Ovary (tissue), 3 donors: Measurements from ENCODE around the gene SPAG6.

ENCODE experiments used
- POLR2A ChIP-seq: fragments of 450-650 bp; IDR thresholded peaks from one replicate; pipeline ENCODE4 v1.6.1; 2017; ENCODE audit warnings: antibody characterized with exemption, mild to moderate bottlenecking, moderate library complexity
- TF ChIP-seq, protein P1 (sequence below), 3 donors: fragments of 450-650 bp in 2 of 3; fragments of 200-600 bp in 1 of 3; IDR thresholded peaks; one replicate each; pipeline versions ENCODE4 v1.5.1 to v1.8.0; 2016 to 2022; ENCODE audit warnings: antibody characterized with exemption in 3 of 3, mild to moderate bottlenecking in 1 of 3
- donor health status: DM: no; HTN: no; CAD: no.

GRCh38 chr10:22429146-22429545, 83.8 kb downstream of the SPAG6 start:
- TF ChIP-seq, protein P1, sequence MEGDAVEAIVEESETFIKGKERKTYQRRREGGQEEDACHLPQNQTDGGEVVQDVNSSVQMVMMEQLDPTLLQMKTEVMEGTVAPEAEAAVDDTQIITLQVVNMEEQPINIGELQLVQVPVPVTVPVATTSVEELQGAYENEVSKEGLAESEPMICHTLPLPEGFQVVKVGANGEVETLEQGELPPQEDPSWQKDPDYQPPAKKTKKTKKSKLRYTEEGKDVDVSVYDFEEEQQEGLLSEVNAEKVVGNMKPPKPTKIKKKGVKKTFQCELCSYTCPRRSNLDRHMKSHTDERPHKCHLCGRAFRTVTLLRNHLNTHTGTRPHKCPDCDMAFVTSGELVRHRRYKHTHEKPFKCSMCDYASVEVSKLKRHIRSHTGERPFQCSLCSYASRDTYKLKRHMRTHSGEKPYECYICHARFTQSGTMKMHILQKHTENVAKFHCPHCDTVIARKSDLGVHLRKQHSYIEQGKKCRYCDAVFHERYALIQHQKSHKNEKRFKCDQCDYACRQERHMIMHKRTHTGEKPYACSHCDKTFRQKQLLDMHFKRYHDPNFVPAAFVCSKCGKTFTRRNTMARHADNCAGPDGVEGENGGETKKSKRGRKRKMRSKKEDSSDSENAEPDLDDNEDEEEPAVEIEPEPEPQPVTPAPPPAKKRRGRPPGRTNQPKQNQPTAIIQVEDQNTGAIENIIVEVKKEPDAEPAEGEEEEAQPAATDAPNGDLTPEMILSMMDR (IDR thresholded peaks at IDR 0.05) = no peak
- no peak for TF ChIP-seq POLR2A
